ENCODE results near the gene PCNX3.

- TF ChIP-seq CTCF (IDR thresholded peaks at IDR 0.05) = no peak
- no peak for TF ChIP-seq POLR2A (IDR thresholded peaks at IDR 0.05)
- no peak for TF ChIP-seq EP300 (IDR thresholded peaks at IDR 0.05)
Observed at GRCh38 chr11:65571420-65571819, 44.2 kb upstream of the PCNX3 start.
